SK-N-SH treated with all-trans-retinoic acid at 6 μM for 48 hours (cell line): ENCODE measurements around the gene INSYN1.

Experiments used
- ATAC-seq: fragments of 200-7000 bp; cut with Tn5 transposase; 3 replicates; pipeline ENCODE4 v1.9.1; 2020; ENCODE audit warnings: mild to moderate bottlenecking, moderate library complexity
- ARNTL ChIP-seq: fragments of 450-650 bp; formaldehyde crosslinking; IDR thresholded peaks from 2 replicates; pipeline ENCODE4 v1.5.0; 2020; ENCODE audit warnings: low read depth, mild to moderate bottlenecking, moderate library complexity, borderline replicate concordance
- CREB5 ChIP-seq: fragments of 250-450 bp; sonication (Bioruptor Pico); IDR thresholded peaks from 2 replicates; pipeline ENCODE4 v1.5.1; 2020; ENCODE audit warnings: low read depth, mild to moderate bottlenecking, moderate library complexity
- CSDC2 ChIP-seq: fragments of 250-450 bp; sonication (Bioruptor Pico); IDR thresholded peaks from 2 replicates; pipeline ENCODE4 v1.5.0; 2020; ENCODE audit warnings: mild to moderate bottlenecking, moderate library complexity
- ESRRG ChIP-seq: fragments of 250-450 bp; sonication (Bioruptor Pico); IDR thresholded peaks from 2 replicates; pipeline ENCODE4 v1.6.1; 2021; ENCODE audit warnings: mild to moderate bottlenecking
- GLIS3 ChIP-seq: fragments of 250-450 bp; sonication (Bioruptor Pico); IDR thresholded peaks from 2 replicates; pipeline ENCODE4 v1.5.0; 2020; ENCODE audit warnings: mild to moderate bottlenecking, moderate library complexity
- OSR1 ChIP-seq: fragments of 250-450 bp; sonication (Bioruptor Pico); IDR thresholded peaks from 2 replicates; pipeline ENCODE4 v1.8.0; 2022; ENCODE audit warnings: moderate library complexity, mild to moderate bottlenecking, inconsistent platforms
- PATZ1 ChIP-seq: fragments of 250-450 bp; sonication (Bioruptor Pico); IDR thresholded peaks from 2 replicates; pipeline ENCODE4 v1.8.0; 2020; ENCODE audit warnings: mild to moderate bottlenecking, moderate library complexity, borderline replicate concordance
- PPARA ChIP-seq: fragments of 250-450 bp; sonication (Bioruptor Pico); IDR thresholded peaks from 2 replicates; pipeline ENCODE4 v1.5.0; 2020; ENCODE audit warnings: mild to moderate bottlenecking, borderline replicate concordance
- RARB ChIP-seq: fragments of 250-450 bp; sonication (Bioruptor Pico); IDR thresholded peaks from 2 replicates; pipeline ENCODE4 v1.8.0; 2021; ENCODE audit warnings: mild to moderate bottlenecking, moderate library complexity
- SNAI2 ChIP-seq: fragments of 250-450 bp; sonication (Bioruptor Pico); IDR thresholded peaks from 2 replicates; pipeline ENCODE4 v1.5.0; 2020; ENCODE audit warnings: mild to moderate bottlenecking, moderate library complexity
- TOX ChIP-seq: fragments of 250-450 bp; sonication (Bioruptor Pico); IDR thresholded peaks from 2 replicates; pipeline ENCODE4 v1.8.0; 2021; ENCODE audit warnings: mild to moderate bottlenecking, moderate library complexity, borderline replicate concordance
- ZC3H10 ChIP-seq: fragments of 250-450 bp; sonication (Bioruptor Pico); IDR thresholded peaks from 2 replicates; pipeline ENCODE4 v1.5.1; 2021; ENCODE audit warnings: mild to moderate bottlenecking, moderate library complexity
- ZFP3 ChIP-seq: fragments of 250-450 bp; sonication (Bioruptor Pico); IDR thresholded peaks from 2 replicates; pipeline ENCODE4 v1.5.0; 2020; ENCODE audit warnings: mild to moderate bottlenecking, moderate library complexity
- ZNF565 ChIP-seq: fragments of 450-650 bp; formaldehyde crosslinking; conservative IDR thresholded peaks from 2 replicates; pipeline ENCODE4 v1.5.0; 2020; ENCODE audit warnings: low read depth, mild to moderate bottlenecking, moderate library complexity
- ZNF70 ChIP-seq: fragments of 450-650 bp; formaldehyde crosslinking; IDR thresholded peaks from 2 replicates; pipeline ENCODE4 v1.5.0; 2020; ENCODE audit warnings: mild to moderate bottlenecking, moderate library complexity
- ZNF8 ChIP-seq: fragments of 450-650 bp; formaldehyde crosslinking; IDR thresholded peaks from 2 replicates; pipeline ENCODE4 v1.5.0; 2020; ENCODE audit warnings: mild to moderate bottlenecking, moderate library complexity
- TF ChIP-seq, protein P1 (sequence below): fragments of 250-450 bp; sonication (Bioruptor Pico); IDR thresholded peaks from 2 replicates; pipeline ENCODE4 v1.5.0; 2020; ENCODE audit warnings: mild to moderate bottlenecking, moderate library complexity
- TF ChIP-seq, protein P2 (sequence below): fragments of 250-450 bp; sonication (Bioruptor Pico); IDR thresholded peaks from 2 replicates; pipeline ENCODE4 v1.5.1; 2021; ENCODE audit warnings: mild to moderate bottlenecking, moderate library complexity

Gene INSYN1

GRCh38 chr15:73749533-73749932 is 3.6 kb downstream of the INSYN1 start (continued):
- TF ChIP-seq, protein P1, sequence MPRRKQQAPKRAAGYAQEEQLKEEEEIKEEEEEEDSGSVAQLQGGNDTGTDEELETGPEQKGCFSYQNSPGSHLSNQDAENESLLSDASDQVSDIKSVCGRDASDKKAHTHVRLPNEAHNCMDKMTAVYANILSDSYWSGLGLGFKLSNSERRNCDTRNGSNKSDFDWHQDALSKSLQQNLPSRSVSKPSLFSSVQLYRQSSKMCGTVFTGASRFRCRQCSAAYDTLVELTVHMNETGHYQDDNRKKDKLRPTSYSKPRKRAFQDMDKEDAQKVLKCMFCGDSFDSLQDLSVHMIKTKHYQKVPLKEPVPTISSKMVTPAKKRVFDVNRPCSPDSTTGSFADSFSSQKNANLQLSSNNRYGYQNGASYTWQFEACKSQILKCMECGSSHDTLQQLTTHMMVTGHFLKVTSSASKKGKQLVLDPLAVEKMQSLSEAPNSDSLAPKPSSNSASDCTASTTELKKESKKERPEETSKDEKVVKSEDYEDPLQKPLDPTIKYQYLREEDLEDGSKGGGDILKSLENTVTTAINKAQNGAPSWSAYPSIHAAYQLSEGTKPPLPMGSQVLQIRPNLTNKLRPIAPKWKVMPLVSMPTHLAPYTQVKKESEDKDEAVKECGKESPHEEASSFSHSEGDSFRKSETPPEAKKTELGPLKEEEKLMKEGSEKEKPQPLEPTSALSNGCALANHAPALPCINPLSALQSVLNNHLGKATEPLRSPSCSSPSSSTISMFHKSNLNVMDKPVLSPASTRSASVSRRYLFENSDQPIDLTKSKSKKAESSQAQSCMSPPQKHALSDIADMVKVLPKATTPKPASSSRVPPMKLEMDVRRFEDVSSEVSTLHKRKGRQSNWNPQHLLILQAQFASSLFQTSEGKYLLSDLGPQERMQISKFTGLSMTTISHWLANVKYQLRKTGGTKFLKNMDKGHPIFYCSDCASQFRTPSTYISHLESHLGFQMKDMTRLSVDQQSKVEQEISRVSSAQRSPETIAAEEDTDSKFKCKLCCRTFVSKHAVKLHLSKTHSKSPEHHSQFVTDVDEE (CRISPR knock-in tag), result no peak
- TF ChIP-seq CSDC2 (CRISPR knock-in tag) (no peak), ZNF565 (CRISPR knock-in tag) (no peak)

DNA sequence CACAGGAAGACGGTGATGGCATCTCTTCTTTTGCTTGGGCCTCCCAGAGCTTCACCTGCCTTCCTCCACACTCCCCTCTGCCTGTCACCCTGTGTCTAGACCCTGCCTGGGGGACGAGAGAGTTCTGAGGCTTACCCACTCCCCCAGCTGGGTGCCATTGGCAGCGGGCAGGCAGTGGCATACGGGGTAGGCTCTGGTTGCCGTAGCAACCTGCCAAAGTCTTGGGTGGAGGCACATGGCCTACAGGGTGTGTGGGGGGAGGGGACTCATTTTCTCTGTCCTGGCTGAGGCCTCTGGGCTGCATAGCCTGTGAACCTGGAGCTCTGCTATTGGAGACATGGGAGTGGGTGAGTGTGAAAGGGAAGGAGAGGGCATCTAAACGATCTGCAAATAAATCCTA is 4.4 kb downstream of the INSYN1 start:
- no peak for ATAC-seq
- TF ChIP-seq TOX (CRISPR knock-in tag) (no peak), CREB5 (CRISPR knock-in tag) (no peak), ARNTL (CRISPR knock-in tag) (no peak), RARB (CRISPR knock-in tag) (no peak), ZFP3 (CRISPR knock-in tag) (no peak), PATZ1 (no peak), ZNF70 (CRISPR knock-in tag) (no peak), OSR1 (CRISPR knock-in tag) (no peak), PPARA (CRISPR knock-in tag) (no peak), GLIS3 (CRISPR knock-in tag) (no peak), ZNF565 (CRISPR knock-in tag) (no peak), ZNF8 (no peak)
- TF ChIP-seq, protein P2, sequence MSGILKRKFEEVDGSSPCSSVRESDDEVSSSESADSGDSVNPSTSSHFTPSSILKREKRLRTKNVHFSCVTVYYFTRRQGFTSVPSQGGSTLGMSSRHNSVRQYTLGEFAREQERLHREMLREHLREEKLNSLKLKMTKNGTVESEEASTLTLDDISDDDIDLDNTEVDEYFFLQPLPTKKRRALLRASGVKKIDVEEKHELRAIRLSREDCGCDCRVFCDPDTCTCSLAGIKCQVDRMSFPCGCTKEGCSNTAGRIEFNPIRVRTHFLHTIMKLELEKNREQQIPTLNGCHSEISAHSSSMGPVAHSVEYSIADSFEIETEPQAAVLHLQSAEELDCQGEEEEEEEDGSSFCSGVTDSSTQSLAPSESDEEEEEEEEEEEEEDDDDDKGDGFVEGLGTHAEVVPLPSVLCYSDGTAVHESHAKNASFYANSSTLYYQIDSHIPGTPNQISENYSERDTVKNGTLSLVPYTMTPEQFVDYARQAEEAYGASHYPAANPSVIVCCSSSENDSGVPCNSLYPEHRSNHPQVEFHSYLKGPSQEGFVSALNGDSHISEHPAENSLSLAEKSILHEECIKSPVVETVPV (CRISPR knock-in tag), result no peak
- TF ChIP-seq, protein P1 (CRISPR knock-in tag), result no peak

DNA sequence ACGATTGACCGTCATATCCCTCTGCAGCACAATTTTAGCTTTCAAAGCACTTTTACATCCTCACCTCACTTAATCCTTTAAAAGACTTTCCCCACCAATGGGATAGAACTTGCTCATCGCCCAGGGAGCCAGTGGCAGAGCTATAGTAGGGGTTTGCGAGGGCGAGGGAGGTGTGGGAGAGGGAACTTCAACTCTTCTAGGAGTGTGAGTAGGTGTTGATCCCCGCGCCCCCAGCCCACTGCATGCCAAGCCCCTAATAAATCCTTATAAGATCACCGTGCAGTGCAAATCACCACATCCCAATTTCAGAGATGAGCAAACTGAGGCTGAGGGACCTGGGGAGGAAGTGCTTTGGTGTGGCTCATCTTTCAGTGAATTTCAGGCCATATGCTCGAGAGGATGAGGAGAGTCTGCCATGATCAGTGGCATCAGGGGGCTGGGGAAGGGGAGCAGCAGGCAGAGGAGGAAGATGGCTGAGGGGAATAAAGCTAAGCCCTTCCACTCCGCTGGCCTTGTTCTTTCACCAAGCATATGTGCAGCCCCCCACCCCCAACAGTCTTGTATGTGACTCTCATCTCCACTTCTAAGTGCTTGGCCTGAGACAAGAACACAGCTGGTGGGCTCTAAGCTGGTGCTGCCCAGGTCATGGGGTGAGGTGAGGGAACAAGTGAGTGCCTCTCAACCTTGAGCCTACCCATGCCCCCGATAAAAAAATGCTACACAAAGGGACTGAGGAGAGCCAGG is 5.1 kb downstream of the INSYN1 start:
- no peak for ATAC-seq
- no peak for TF ChIP-seq ESRRG
- no peak for TF ChIP-seq SNAI2 (CRISPR knock-in tag)
- no peak for TF ChIP-seq CSDC2 (CRISPR knock-in tag)
- TF ChIP-seq ZNF8, result no peak
- no peak for TF ChIP-seq ZNF70 (CRISPR knock-in tag)
- TF ChIP-seq ZC3H10, result no peak
- no peak for TF ChIP-seq PATZ1
- no peak for TF ChIP-seq RARB (CRISPR knock-in tag)
- TF ChIP-seq PPARA (CRISPR knock-in tag), result no peak
- TF ChIP-seq ARNTL (CRISPR knock-in tag), result no peak
